Activated CD4-positive, alpha-beta T cell treated with anti-CD3 and anti-CD28 coated beads for 36 hours (primary cell): ENCODE data around the gene EEF1A1. TPM values are rescaled to one million over a fixed set of nuclear protein-coding genes. Genes with fewer than 3 reads are reported as not detected.
A peak's percentile ranks its signal among the peaks of the same experiment; 100 is the strongest.

Source experiments
- ATAC-seq: fragments of 200-7000 bp; cut with Tn5 transposase; one replicate; pipeline ENCODE4 v1.10.0; 2021; ENCODE audit warnings: mild to moderate bottlenecking, moderate library complexity
- CTCF ChIA-PET: fragments of 350-600 bp; sonication (Branson Sonifier 250); formaldehyde crosslinking; loops from one replicate; lab custom pipeline; 2021; ENCODE audit warnings: antibody characterized with exemption; lab: Charles Lee
- POLR2A ChIA-PET: fragments of 350-600 bp; sonication (Branson Sonifier 250); formaldehyde crosslinking; loops from one replicate; lab custom pipeline; 2021; ENCODE audit warnings: antibody characterized with exemption, inconsistent platforms; lab: Charles Lee
- DNase-seq: peaks from one replicate; pipeline ENCODE4 v3.0.0-alpha.2; 2020
- H3K27ac Mint-ChIP-seq: one replicate; pipeline ENCODE4 v1.8.0; 2021; ENCODE audit warnings: mixed read lengths
- H3K27me3 Mint-ChIP-seq: one replicate; pipeline ENCODE4 v1.8.0; 2021; ENCODE audit warnings: mixed read lengths
- H3K36me3 Mint-ChIP-seq: one replicate; pipeline ENCODE4 v1.8.0; 2021; ENCODE audit warnings: low read depth, mixed read lengths
- H3K4me1 Mint-ChIP-seq: one replicate; pipeline ENCODE4 v1.8.0; 2021; ENCODE audit warnings: mixed read lengths
- H3K4me3 Mint-ChIP-seq: one replicate; pipeline ENCODE4 v1.8.0; 2021; ENCODE audit warnings: mild to moderate bottlenecking, moderate library complexity, mixed read lengths
- H3K9me3 Mint-ChIP-seq: one replicate; pipeline ENCODE4 v1.8.0; 2021; ENCODE audit warnings: low read depth, mixed read lengths
- intact Hi-C, 2 experiments: fragments of 100-400 bp; cut with DNase I in 1 of 2; cut with micrococcal nuclease in 1 of 2; formaldehyde crosslinking; loops; one replicate each; pipeline versions ENCODE4 v1.14.2 to v1.15.1; 2022 to 2024; cut with DNase I, micrococcal nuclease
- total RNA-seq, 2 experiments: library from RNA; stranded (reverse); gene quantifications; one replicate each; pipeline ENCODE4 v1.2.3, GENCODE V29; 2021

Gene EEF1A1
- total RNA-seq, 2 experiments from 2014 or later: 11,209 to 15,482 TPM

GRCh38 chr6:73505142-73505541, 15.7 kb downstream of the EEF1A1 start:
- H3K9me3 Mint-ChIP-seq: no peaks in the 10 kb centered on the region
- no peak for ATAC-seq
- ChIA-PET CTCF (interaction anchor here (0.6 kb wide), 1 partner anchor 15 kb away, joined by 3 read pairs; no protein-coding TSS in a partner anchor), POLR2A (interaction anchor here (1.1 kb wide), 1 partner anchor 9 kb away, joined by 7 read pairs; no protein-coding TSS in a partner anchor)
- DNase-seq: no peak
- no peak overlapping the region for H3K4me3 Mint-ChIP-seq
- H3K27me3 Mint-ChIP-seq: no peaks in the 10 kb centered on the region
- H3K36me3 Mint-ChIP-seq: peaks cover 19% of the 10 kb centered on the region
- no peak overlapping the region for H3K27ac Mint-ChIP-seq
- intact Hi-C loops: no loop called here
- no peaks in the 10 kb centered on the region for H3K4me1 Mint-ChIP-seq

- Mint-ChIP-seq H3K27ac (no peak overlapping the region), H3K36me3 (peaks cover 21% of the 10 kb centered on the region), H3K4me1 (no peaks in the 10 kb centered on the region), H3K27me3 (no peaks in the 10 kb centered on the region), H3K9me3 (no peaks in the 10 kb centered on the region), H3K4me3 (no peak overlapping the region)
- intact Hi-C loops: no loop called here
- POLR2A ChIA-PET: no interaction called here
- ATAC-seq (no peak), DNase-seq (no peak)
- CTCF ChIA-PET: no interaction called here
These were observed 16.7 kb downstream of the EEF1A1 start for GRCh38 chr6:73504160-73504559.

- ATAC-seq (no peak), DNase-seq (no peak)
- Mint-ChIP-seq H3K9me3 (no peaks in the 10 kb centered on the region), H3K36me3 (peaks cover 23% of the 10 kb centered on the region), H3K27ac (peak overlapping the region; percentile 21), H3K4me1 (no peaks in the 10 kb centered on the region), H3K27me3 (no peaks in the 10 kb centered on the region), H3K4me3 (no peak overlapping the region)
- intact Hi-C loops: no loop called here
- ChIA-PET POLR2A (no interaction called here), CTCF (no interaction called here)
These were observed 17.6 kb downstream of the EEF1A1 start for GRCh38 chr6:73503027-73503772.

GRCh38 chr6:73497915-73498314, 22.9 kb downstream of the EEF1A1 start:
- ChIA-PET POLR2A (interaction anchor here (1.7 kb wide), 1 partner anchor 16 kb away, joined by 5 read pairs; no protein-coding TSS in a partner anchor), CTCF (interaction anchor here (1.3 kb wide), 1 partner anchor 11 kb away, joined by 4 read pairs; no protein-coding TSS in a partner anchor)
- ATAC-seq: no peak
- intact Hi-C loops: no loop called here
- Mint-ChIP-seq H3K4me3 (no peak overlapping the region), H3K36me3 (peaks cover 35% of the 10 kb centered on the region), H3K4me1 (no peaks in the 10 kb centered on the region), H3K27ac (no peak overlapping the region), H3K9me3 (no peaks in the 10 kb centered on the region), H3K27me3 (no peaks in the 10 kb centered on the region)
- no peak for DNase-seq

- no peaks in the 10 kb centered on the region for H3K27me3 Mint-ChIP-seq
- intact Hi-C loops: no loop called here
- H3K27ac Mint-ChIP-seq: no peak overlapping the region
- DNase-seq (no peak), ATAC-seq (no peak)
- no peaks in the 10 kb centered on the region for H3K9me3 Mint-ChIP-seq
- ChIA-PET POLR2A (no interaction called here), CTCF (interaction anchor here (0.6 kb wide), 1 partner anchor 122 kb away, joined by 5 read pairs; no protein-coding TSS in a partner anchor)
- no peak overlapping the region for H3K4me3 Mint-ChIP-seq
- H3K4me1 Mint-ChIP-seq: no peaks in the 10 kb centered on the region
- H3K36me3 Mint-ChIP-seq: peaks cover 59% of the 10 kb centered on the region
These were observed 29.5 kb downstream of the EEF1A1 start for GRCh38 chr6:73491377-73491776.

- no peaks in the 10 kb centered on the region for H3K9me3 Mint-ChIP-seq
- ATAC-seq (no peak), DNase-seq (no peak)
- ChIA-PET POLR2A (no interaction called here), CTCF (no interaction called here)
- peaks cover 65% of the 10 kb centered on the region for H3K36me3 Mint-ChIP-seq
- H3K27me3 Mint-ChIP-seq: no peaks in the 10 kb centered on the region
- no peak overlapping the region for H3K4me3 Mint-ChIP-seq
- H3K27ac Mint-ChIP-seq: no peak overlapping the region
- intact Hi-C loops: no loop called here
- H3K4me1 Mint-ChIP-seq: no peaks in the 10 kb centered on the region
These were observed 33.4 kb downstream of the EEF1A1 start for GRCh38 chr6:73487473-73487872.

GRCh38 chr6:73484438-73484837, 36.4 kb downstream of the EEF1A1 start:
- intact Hi-C loops: no loop called here
- ChIA-PET POLR2A (interaction anchor here (1.4 kb wide), 1 partner anchor 37 kb away, joined by 4 read pairs; the partner anchor contains the start of gene EEF1A1), CTCF (no interaction called here)
- ATAC-seq (no peak), DNase-seq (no peak)
- Mint-ChIP-seq H3K9me3 (no peaks in the 10 kb centered on the region), H3K27me3 (no peaks in the 10 kb centered on the region), H3K27ac (peak overlapping the region; percentile 47), H3K4me1 (no peaks in the 10 kb centered on the region), H3K36me3 (peaks cover 66% of the 10 kb centered on the region), H3K4me3 (no peak overlapping the region)

- no peak overlapping the region for H3K27ac Mint-ChIP-seq
- H3K27me3 Mint-ChIP-seq: no peaks in the 10 kb centered on the region
- H3K36me3 Mint-ChIP-seq: peaks cover 53% of the 10 kb centered on the region
- intact Hi-C loops: no loop called here
- H3K9me3 Mint-ChIP-seq: no peaks in the 10 kb centered on the region
- H3K4me1 Mint-ChIP-seq: no peaks in the 10 kb centered on the region
- ATAC-seq: no peak
- DNase-seq: no peak
- H3K4me3 Mint-ChIP-seq: no peak overlapping the region
- ChIA-PET POLR2A (no interaction called here), CTCF (interaction anchor here (1.2 kb wide), 1 partner anchor 255 kb away, joined by 3 read pairs; no protein-coding TSS in a partner anchor)
These were observed 38.9 kb downstream of the EEF1A1 start for GRCh38 chr6:73481969-73482368.

- Mint-ChIP-seq H3K4me3 (no peak overlapping the region), H3K27ac (no peak overlapping the region), H3K36me3 (peaks cover 49% of the 10 kb centered on the region), H3K9me3 (no peaks in the 10 kb centered on the region), H3K27me3 (no peaks in the 10 kb centered on the region), H3K4me1 (peaks cover 4% of the 10 kb centered on the region)
- intact Hi-C loops: no loop called here
- ChIA-PET CTCF (interaction anchor here (0.6 kb wide), 1 partner anchor 135 kb away, joined by 3 read pairs; no protein-coding TSS in a partner anchor), POLR2A (no interaction called here)
- DNase-seq (no peak), ATAC-seq (no peak)
These were observed 43.4 kb downstream of the EEF1A1 start for GRCh38 chr6:73477407-73477806.

- peak; percentile 47 for DNase-seq
- ChIA-PET CTCF (interaction anchor here (0.8 kb wide), 1 partner anchor 37 kb away, joined by 3 read pairs; no protein-coding TSS in a partner anchor), POLR2A (no interaction called here)
- peaks cover 48% of the 10 kb centered on the region for H3K36me3 Mint-ChIP-seq
- peak; percentile 75 for ATAC-seq
- H3K4me1 Mint-ChIP-seq: peaks cover 11% of the 10 kb centered on the region
- H3K27ac Mint-ChIP-seq: no peak overlapping the region
- no peaks in the 10 kb centered on the region for H3K27me3 Mint-ChIP-seq
- H3K9me3 Mint-ChIP-seq: no peaks in the 10 kb centered on the region
- intact Hi-C loops: no loop called here
- no peak overlapping the region for H3K4me3 Mint-ChIP-seq
These were observed 44.1 kb downstream of the EEF1A1 start for GRCh38 chr6:73476723-73477122.

GRCh38 chr6:73471686-73472290, 49.0 kb downstream of the EEF1A1 start:
- ChIA-PET POLR2A (interaction anchor here (0.5 to 1.5 kb wide), 5 partner anchors 9 to 43 kb away, joined by 3 to 4 read pairs (median 3); partner anchors contain the start of genes CGAS and MTO1), CTCF (interaction anchor here (0.6 to 2.1 kb wide), 6 partner anchors 10 to 182 kb away, joined by 3 to 6 read pairs (median 4); partner anchors contain the start of genes MTO1 and SLC17A5)
- H3K4me3 Mint-ChIP-seq: no peak overlapping the region
- DNase-seq (no peak), ATAC-seq (peak; percentile 49)
- intact Hi-C loops: no loop called here
- H3K9me3 Mint-ChIP-seq: no peaks in the 10 kb centered on the region
- H3K36me3 Mint-ChIP-seq: peaks cover 44% of the 10 kb centered on the region
- H3K27ac Mint-ChIP-seq: peak overlapping the region; percentile 81
- no peaks in the 10 kb centered on the region for H3K27me3 Mint-ChIP-seq
- peaks cover 22% of the 10 kb centered on the region for H3K4me1 Mint-ChIP-seq
